Breast epithelium (tissue), 4 donors: ENCODE data around the gene COPB2. TPM values are rescaled to one million over a fixed set of nuclear protein-coding genes. Genes with fewer than 3 reads are reported as not detected.
A peak's percentile ranks its signal among the peaks of the same experiment; 100 is the strongest.

Experiments used
- DNase-seq, 2 donors: peaks; one replicate each; pipeline ENCODE4 v3.0.0-alpha.2; 2019; ENCODE audit warnings: low spot score in 2 of 2
- H3K27ac ChIP-seq, 2 donors: fragments of 200-600 bp; sonication (generic) in 1 of 2; one replicate each; pipeline ENCODE4 v1.5.1; 2016 to 2019; ENCODE audit warnings: mild to moderate bottlenecking in 1 of 2
- H3K27me3 ChIP-seq, 2 donors: fragments of 200-600 bp; sonication (generic) in 1 of 2; one replicate each; pipeline versions ENCODE4 v1.5.1 to v1.6.0; 2017 to 2019; ENCODE audit warnings: control low read depth in 1 of 2, mild to moderate bottlenecking in 1 of 2
- H3K36me3 ChIP-seq: fragments of 200-600 bp; one replicate; pipeline ENCODE4 v1.5.1; 2019
- H3K4me1 ChIP-seq, 2 donors: fragments of 200-600 bp; sonication (generic); one replicate each; pipeline ENCODE4 v1.5.1; 2016 to 2019; ENCODE audit warnings: control low read depth in 1 of 2
- H3K4me3 ChIP-seq, 3 donors: fragments of 200-600 bp; sonication (generic); 1 replicate in 2 of 3; 2 replicates in 1 of 3; pipeline ENCODE4 v1.5.1; 2016 to 2019; ENCODE audit warnings: mild to moderate bottlenecking in 3 of 3, moderate library complexity in 2 of 3
- H3K9me3 ChIP-seq, 2 donors: fragments of 200-600 bp; sonication (generic) in 1 of 2; one replicate each; pipeline ENCODE4 v1.5.1; 2016 to 2019; ENCODE audit warnings: control low read depth in 1 of 2
- POLR2A ChIP-seq: fragments of 450-650 bp; IDR thresholded peaks from one replicate; pipeline ENCODE4 v1.6.1; 2016; ENCODE audit warnings: antibody characterized with exemption, mild to moderate bottlenecking, moderate library complexity
- POLR2AphosphoS5 ChIP-seq, 3 donors: sonication (generic); formaldehyde crosslinking; IDR thresholded peaks; one replicate each; pipeline ENCODE4 v1.6.1; 2017; ENCODE audit warnings: antibody characterized with exemption in 3 of 3
- intact Hi-C: fragments of 100-400 bp; cut with DNase I; formaldehyde crosslinking; loops from one replicate; pipeline ENCODE4 v1.15.1; 2023; ENCODE audit warnings: low total_unique reads
- total RNA-seq, 3 donors: library from RNA; depleted of rRNA; stranded (reverse); fragments of >200 nt; gene quantifications; one replicate each; pipeline ENCODE4 v1.1.0, GENCODE V29; 2016
- TF ChIP-seq, protein P1 (sequence below), 3 donors: fragments of 450-650 bp; IDR thresholded peaks; one replicate each; pipeline ENCODE4 v1.5.1; 2016 to 2017; ENCODE audit warnings: antibody characterized with exemption in 3 of 3, mild to moderate bottlenecking in 3 of 3, moderate library complexity in 3 of 3

COPB2 gene
- total RNA-seq, 3 donors from 2014 or later = 76.5 to 109 (median 109) TPM

GRCh38 chr3:139427283-139428060 is 38.0 kb upstream of the COPB2 start:
- Histone ChIP-seq H3K27me3 (no peaks in the 10 kb centered on the region), H3K9me3 (no peaks in the 10 kb centered on the region), H3K4me1 (no peaks in the 10 kb centered on the region), H3K4me3 (no peak overlapping the region), H3K27ac (no peak overlapping the region), H3K36me3 (no peaks in the 10 kb centered on the region)
- intact Hi-C loops = no loop called here
- no peak for DNase-seq
- TF ChIP-seq POLR2AphosphoS5 (IDR thresholded peaks at IDR 0.05) = no peak
- TF ChIP-seq, protein P1, sequence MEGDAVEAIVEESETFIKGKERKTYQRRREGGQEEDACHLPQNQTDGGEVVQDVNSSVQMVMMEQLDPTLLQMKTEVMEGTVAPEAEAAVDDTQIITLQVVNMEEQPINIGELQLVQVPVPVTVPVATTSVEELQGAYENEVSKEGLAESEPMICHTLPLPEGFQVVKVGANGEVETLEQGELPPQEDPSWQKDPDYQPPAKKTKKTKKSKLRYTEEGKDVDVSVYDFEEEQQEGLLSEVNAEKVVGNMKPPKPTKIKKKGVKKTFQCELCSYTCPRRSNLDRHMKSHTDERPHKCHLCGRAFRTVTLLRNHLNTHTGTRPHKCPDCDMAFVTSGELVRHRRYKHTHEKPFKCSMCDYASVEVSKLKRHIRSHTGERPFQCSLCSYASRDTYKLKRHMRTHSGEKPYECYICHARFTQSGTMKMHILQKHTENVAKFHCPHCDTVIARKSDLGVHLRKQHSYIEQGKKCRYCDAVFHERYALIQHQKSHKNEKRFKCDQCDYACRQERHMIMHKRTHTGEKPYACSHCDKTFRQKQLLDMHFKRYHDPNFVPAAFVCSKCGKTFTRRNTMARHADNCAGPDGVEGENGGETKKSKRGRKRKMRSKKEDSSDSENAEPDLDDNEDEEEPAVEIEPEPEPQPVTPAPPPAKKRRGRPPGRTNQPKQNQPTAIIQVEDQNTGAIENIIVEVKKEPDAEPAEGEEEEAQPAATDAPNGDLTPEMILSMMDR (IDR thresholded peaks at IDR 0.05) = peak; percentile 81 to 86 (median 84)
- no peak for TF ChIP-seq POLR2A

DNA sequence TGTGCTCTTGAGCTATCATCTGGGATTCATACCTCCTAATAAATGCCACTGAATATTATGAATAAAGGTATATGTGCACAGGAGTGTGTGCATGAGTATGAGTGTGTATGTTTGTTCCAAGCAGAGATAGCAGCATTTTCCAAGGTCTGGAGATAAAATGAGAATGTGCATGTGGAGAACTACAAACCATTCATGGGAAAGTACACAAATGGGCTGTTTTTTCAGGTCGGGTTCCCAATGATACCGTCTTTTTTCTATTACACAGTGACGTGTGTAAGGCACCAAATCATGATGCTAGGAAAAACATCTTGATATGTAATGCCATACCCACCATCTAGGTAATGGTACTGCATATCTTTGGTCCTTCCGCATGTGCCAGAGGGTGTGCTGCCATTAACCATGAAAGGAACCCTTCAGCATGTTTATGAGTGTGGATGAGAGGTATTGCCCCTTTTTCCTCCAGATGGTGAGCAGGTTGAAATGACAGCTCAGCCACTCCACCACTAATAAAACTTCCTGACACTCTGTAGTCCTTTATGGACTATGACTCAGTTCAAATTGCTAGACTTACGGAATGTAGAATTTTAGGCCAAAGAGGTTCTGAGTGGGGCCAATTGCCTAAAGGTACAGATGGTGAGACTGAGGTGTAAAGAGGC is 36.4 kb upstream of the COPB2 start:
- Histone ChIP-seq H3K9me3 (no peaks in the 10 kb centered on the region), H3K36me3 (no peaks in the 10 kb centered on the region), H3K27ac (no peak overlapping the region), H3K4me1 (no peaks in the 10 kb centered on the region), H3K4me3 (no peak overlapping the region), H3K27me3 (no peaks in the 10 kb centered on the region)
- intact Hi-C loops = no loop called here
- TF ChIP-seq POLR2AphosphoS5 (IDR thresholded peaks at IDR 0.05) (no peak), POLR2A (no peak)
- TF ChIP-seq, protein P1 (IDR thresholded peaks at IDR 0.05) = no peak
- DNase-seq = no peak

DNA sequence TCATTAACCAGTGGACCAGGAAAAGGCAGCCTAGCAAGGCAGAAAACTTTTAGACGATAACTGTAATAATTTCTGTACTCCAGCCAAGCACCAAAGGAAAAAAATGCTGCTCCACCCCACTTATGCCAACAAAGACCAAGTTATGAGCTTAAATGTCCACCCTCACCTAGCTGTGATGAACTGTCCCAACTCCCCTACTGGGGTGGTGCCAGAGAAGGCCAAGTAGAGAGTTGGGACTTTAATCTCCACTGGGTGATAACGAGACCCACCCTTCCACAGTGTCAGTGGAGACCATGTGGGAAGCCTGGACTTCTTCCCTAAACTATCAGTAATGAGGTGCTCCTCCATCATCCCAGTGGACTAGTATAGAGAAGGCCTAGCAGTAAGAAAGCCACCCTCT is 33.8 kb upstream of the COPB2 start:
- Histone ChIP-seq H3K27ac (no peak overlapping the region), H3K4me1 (no peaks in the 10 kb centered on the region), H3K4me3 (no peak overlapping the region), H3K27me3 (no peaks in the 10 kb centered on the region), H3K36me3 (no peaks in the 10 kb centered on the region), H3K9me3 (no peaks in the 10 kb centered on the region)
- intact Hi-C loops = no loop called here
- TF ChIP-seq, protein P1 (IDR thresholded peaks at IDR 0.05) = no peak
- TF ChIP-seq POLR2AphosphoS5 (IDR thresholded peaks at IDR 0.05) (no peak), POLR2A (no peak)
- DNase-seq = no peak

DNA sequence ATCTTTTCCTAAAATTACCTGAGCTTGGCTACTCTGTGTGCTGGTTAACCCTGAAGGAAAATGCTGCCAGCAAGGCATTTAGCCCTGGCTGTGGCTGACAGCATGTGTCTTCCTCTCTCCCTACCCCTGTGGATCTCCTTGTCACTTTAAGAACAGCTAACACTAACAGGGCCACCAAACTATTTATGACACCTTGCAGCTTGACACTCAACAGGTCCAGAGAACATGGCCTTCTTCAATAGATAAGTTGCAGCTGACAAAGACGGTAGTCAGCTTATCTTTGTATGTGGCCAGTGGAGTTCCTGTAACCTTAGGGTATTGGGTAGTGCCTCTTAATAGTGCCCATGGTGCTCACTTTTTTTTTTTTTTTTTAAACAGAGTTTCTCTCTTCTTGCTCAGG is 32.0 kb upstream of the COPB2 start:
- intact Hi-C loops = no loop called here

More for the DNA sequence above, 32.0 kb upstream of the COPB2 start:
- no peak for DNase-seq
- Histone ChIP-seq H3K36me3 (no peaks in the 10 kb centered on the region), H3K9me3 (peaks cover 0 to 10% of the 10 kb centered on the region in 2 donors), H3K4me1 (no peaks in the 10 kb centered on the region), H3K4me3 (no peak overlapping the region), H3K27ac (no peak overlapping the region), H3K27me3 (no peaks in the 10 kb centered on the region)
- TF ChIP-seq POLR2A (no peak), POLR2AphosphoS5 (IDR thresholded peaks at IDR 0.05) (no peak)
- TF ChIP-seq, protein P1 (IDR thresholded peaks at IDR 0.05) = no peak
